Measurements from ENCODE around the gene ODAD2.
A peak's percentile ranks its signal among the peaks of the same experiment; 100 is the strongest.
"Not testable (repeated sequence)": the region's sequence is repeated elsewhere in the genome, so short reads cannot be mapped to it uniquely, and the experiment has no call there.

Gene ODAD2

DNA sequence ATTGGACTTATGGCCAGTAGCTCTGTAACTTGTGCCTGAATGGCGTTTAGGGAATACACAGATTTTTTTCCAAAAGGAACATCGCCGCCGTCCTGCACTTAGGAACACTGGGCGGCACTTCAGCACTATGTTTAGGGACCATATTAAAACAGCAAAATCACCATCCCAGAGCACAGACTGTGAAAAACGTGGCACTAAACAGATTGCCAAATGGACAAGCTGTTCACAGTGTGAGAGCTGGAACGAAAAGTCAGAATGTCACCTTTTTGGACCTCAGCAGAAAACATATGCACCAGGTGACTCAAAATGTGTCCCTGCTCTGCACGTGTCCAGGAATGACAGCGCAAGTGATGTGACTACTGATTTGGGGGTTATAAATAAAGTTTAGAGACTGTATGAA, 87.9 kb downstream of the ODAD2 start:
- no peak overlapping the region for H3K27ac ChIP-seq

GRCh38 chr10:27908231-27908630, 90.6 kb downstream of the ODAD2 start:
- peak overlapping the region; percentile 49 for H3K27ac ChIP-seq
- TF ChIP-seq CTCF (conservative IDR thresholded peaks at IDR 0.05) = no peak

More for the DNA sequence above, 87.9 kb downstream of the ODAD2 start:
- no peak for TF ChIP-seq CTCF (conservative IDR thresholded peaks at IDR 0.05)

- H3K27ac ChIP-seq = not testable (repeated sequence)
Observed at GRCh38 chr10:27899485-27899884, 99.4 kb downstream of the ODAD2 start.

- no peak for TF ChIP-seq CTCF (conservative IDR thresholded peaks at IDR 0.05)
Observed at GRCh38 chr10:27899058-27899457, 99.8 kb downstream of the ODAD2 start.

GRCh38 chr10:27893358-27893954, 105.4 kb downstream of the ODAD2 start:
- no peak for TF ChIP-seq CTCF (conservative IDR thresholded peaks at IDR 0.05)
- H3K27ac ChIP-seq = no peak overlapping the region

More at GRCh38 chr10:27899058-27899457, 99.8 kb downstream of the ODAD2 start:
- H3K27ac ChIP-seq = no peak overlapping the region

DNA sequence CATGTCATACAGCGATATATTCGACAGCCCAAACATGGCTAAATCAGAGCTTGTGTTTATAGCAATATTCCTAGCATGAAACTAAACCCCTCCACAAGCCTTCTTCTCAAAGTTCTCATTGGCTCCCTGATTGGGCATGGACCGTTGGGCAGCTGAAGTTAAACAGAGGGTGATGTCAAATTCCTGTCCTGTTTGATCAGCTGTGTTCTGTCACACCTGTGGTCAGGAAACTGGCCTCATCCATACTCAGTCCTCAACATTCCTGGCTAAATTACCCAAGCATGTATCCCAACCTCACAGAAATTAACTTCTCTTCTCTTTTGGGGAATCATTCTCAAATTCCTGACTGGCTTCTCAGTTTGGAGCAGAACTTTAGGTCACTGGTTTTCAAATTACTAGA, 107.9 kb downstream of the ODAD2 start:
- H3K27ac ChIP-seq = no peak overlapping the region
- no peak for TF ChIP-seq CTCF (conservative IDR thresholded peaks at IDR 0.05)

GRCh38 chr10:27889518-27889917, 109.4 kb downstream of the ODAD2 start:
- TF ChIP-seq CTCF (conservative IDR thresholded peaks at IDR 0.05) = no peak
- H3K27ac ChIP-seq = no peak overlapping the region

DNA sequence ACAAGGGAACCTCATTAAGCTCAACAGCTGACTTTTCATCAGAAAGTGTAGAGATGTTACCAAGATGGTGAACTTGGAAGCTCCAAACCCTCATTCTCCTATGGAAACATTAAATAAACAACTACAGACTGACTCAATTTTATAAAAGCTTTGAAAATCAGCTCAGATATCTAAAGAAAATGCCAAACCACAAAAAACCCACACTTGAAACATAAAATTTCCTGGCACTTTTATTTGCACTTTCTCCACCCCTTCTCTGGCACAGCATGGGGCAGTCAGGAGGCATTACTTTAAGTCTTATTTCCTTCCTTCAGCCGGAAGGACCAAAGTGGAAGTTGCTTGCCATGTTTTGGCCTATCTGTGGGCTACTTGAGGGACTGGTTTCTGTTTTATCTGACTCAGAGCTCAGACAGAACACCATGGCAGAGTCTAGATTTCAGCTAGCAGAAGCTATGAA, 114.7 kb downstream of the ODAD2 start:
- no peak for TF ChIP-seq CTCF (conservative IDR thresholded peaks at IDR 0.05)
- no peak overlapping the region for H3K27ac ChIP-seq

All from VCaP (cell line).